H9 (cell line): ENCODE results near the gene PXDC1. TPM values are rescaled to one million over a fixed set of nuclear protein-coding genes. Genes with fewer than 3 reads are reported as not detected.

ENCODE experiments used
- DNase-seq: peaks from one replicate; pipeline ENCODE4 v3.0.0-alpha.2; 2017
- H2AFZ ChIP-seq: one replicate; pipeline ENCODE4 v1.6.1; 2013; ENCODE audit warnings: mild to moderate bottlenecking, low read length, control low read depth, moderate library complexity
- H2AK5ac ChIP-seq: 2 replicates; pipeline ENCODE4 v1.6.1; 2013; ENCODE audit warnings: low read length, control low read depth, mixed read lengths; ENCODE audit not compliant: insufficient read length
- H2BK120ac ChIP-seq: one replicate; pipeline ENCODE4 v1.6.1; 2013; ENCODE audit warnings: low read depth, mild to moderate bottlenecking, low read length, control low read depth, inconsistent platforms; ENCODE audit not compliant: poor library complexity, severe bottlenecking
- H2BK12ac ChIP-seq: 2 replicates; pipeline ENCODE4 v1.6.1; 2013; ENCODE audit warnings: low read length, control low read depth, mixed read lengths, low read depth; ENCODE audit not compliant: insufficient read length
- H2BK15ac ChIP-seq: 2 replicates; pipeline ENCODE4 v1.6.1; 2013; ENCODE audit warnings: low read depth, low read length, control low read depth
- H2BK20ac ChIP-seq: one replicate; pipeline ENCODE4 v1.6.1; 2013; ENCODE audit warnings: low read depth, mild to moderate bottlenecking, low read length, control low read depth, inconsistent platforms; ENCODE audit not compliant: poor library complexity, severe bottlenecking
- H2BK5ac ChIP-seq: 2 replicates; pipeline ENCODE4 v1.6.1; 2013; ENCODE audit warnings: low read length, control low read depth, mixed read lengths; ENCODE audit not compliant: insufficient read length
- H3K14ac ChIP-seq: 2 replicates; pipeline ENCODE4 v1.6.1; 2013; ENCODE audit warnings: low read length, control low read depth; ENCODE audit not compliant: insufficient read depth
- H3K18ac ChIP-seq: 2 replicates; pipeline ENCODE4 v1.6.1; 2013; ENCODE audit warnings: low read depth, mild to moderate bottlenecking, mixed read lengths, low read length, control low read depth; ENCODE audit not compliant: insufficient read length
- H3K23ac ChIP-seq: 2 replicates; pipeline ENCODE4 v1.6.1; 2013; ENCODE audit warnings: low read length, control low read depth, mixed read lengths, low read depth; ENCODE audit not compliant: insufficient read length
- H3K23me2 ChIP-seq: 2 replicates; pipeline ENCODE4 v1.6.1; 2013; ENCODE audit warnings: low read depth, mild to moderate bottlenecking, mixed read lengths, low read length, control low read depth; ENCODE audit not compliant: insufficient read length, poor library complexity, severe bottlenecking
- H3K27ac ChIP-seq: 2 replicates; pipeline ENCODE4 v1.5.1; 2013; ENCODE audit warnings: low read length, control low read depth, mixed read lengths, low read depth; ENCODE audit not compliant: insufficient read length
- H3K27me3 ChIP-seq: 2 replicates; pipeline ENCODE4 v1.6.1; 2013; ENCODE audit warnings: low read length, control low read depth, inconsistent platforms; ENCODE audit not compliant: insufficient read depth
- H3K4ac ChIP-seq: 2 replicates; pipeline ENCODE4 v1.6.1; 2013; ENCODE audit warnings: low read depth, mild to moderate bottlenecking, control low read depth, inconsistent platforms, low read length, moderate library complexity
- H3K4me1 ChIP-seq: 2 replicates; pipeline ENCODE4 v1.6.1; 2013; ENCODE audit warnings: low read length, control low read depth, inconsistent platforms; ENCODE audit not compliant: insufficient read depth
- H3K4me2 ChIP-seq: 2 replicates; pipeline ENCODE4 v1.6.1; 2013; ENCODE audit warnings: low read length, control low read depth, mixed read lengths; ENCODE audit not compliant: insufficient read length, insufficient read depth
- H3K56ac ChIP-seq: 2 replicates; pipeline ENCODE4 v1.6.1; 2013; ENCODE audit warnings: low read depth, mild to moderate bottlenecking, mixed read lengths, low read length, control low read depth; ENCODE audit not compliant: insufficient read length
- H3K79me1 ChIP-seq: 2 replicates; pipeline ENCODE4 v1.6.1; 2013; ENCODE audit warnings: low read depth, mild to moderate bottlenecking, moderate library complexity, low read length, control low read depth, inconsistent platforms; ENCODE audit not compliant: insufficient read depth, poor library complexity, severe bottlenecking
- H3K79me2 ChIP-seq: 2 replicates; pipeline ENCODE4 v1.6.1; 2013; ENCODE audit warnings: low read length, control low read depth, inconsistent platforms; ENCODE audit not compliant: insufficient read depth
- H3K9ac ChIP-seq: 2 replicates; pipeline ENCODE4 v1.6.1; 2013; ENCODE audit warnings: low read length, control low read depth, mixed read lengths; ENCODE audit not compliant: insufficient read length; ENCODE audit errors: extremely low read depth
- H3K9me3 ChIP-seq: one replicate; pipeline ENCODE4 v1.6.1; 2013; ENCODE audit warnings: low read depth, low read length, inconsistent platforms; ENCODE audit not compliant: control insufficient read depth
- H3T11ph ChIP-seq: one replicate; pipeline ENCODE4 v1.6.1; 2013; ENCODE audit warnings: mild to moderate bottlenecking, low read length, control low read depth, inconsistent platforms
- H4K20me1 ChIP-seq: one replicate; pipeline ENCODE4 v1.6.1; 2013; ENCODE audit not compliant: control insufficient read depth, insufficient read length, insufficient read depth
- H4K5ac ChIP-seq: 2 replicates; pipeline ENCODE4 v1.6.1; 2013; ENCODE audit warnings: low read depth, mild to moderate bottlenecking, mixed read lengths, low read length, control low read depth; ENCODE audit not compliant: insufficient read length
- H4K8ac ChIP-seq: replicated peaks from 2 replicates; pipeline ENCODE4 v1.6.1; 2013; ENCODE audit warnings: low read length, control low read depth, mixed read lengths, low read depth; ENCODE audit not compliant: insufficient read length
- H4K91ac ChIP-seq: 2 replicates; pipeline ENCODE4 v1.6.1; 2013; ENCODE audit warnings: low read depth, mild to moderate bottlenecking, moderate library complexity, mixed read lengths, low read length, control low read depth; ENCODE audit not compliant: insufficient read length
- H3K27ac Mint-ChIP-seq, 3 experiments: 2 replicates in 2 of 3; 3 replicates in 1 of 3; pipeline ENCODE4 v1.8.0; 2020 to 2021; ENCODE audit warnings: mixed read lengths in 3 of 3, mild to moderate bottlenecking in 1 of 3, moderate library complexity in 1 of 3
- H3K27me3 Mint-ChIP-seq: 2 replicates; pipeline ENCODE4 v1.8.0; 2021; ENCODE audit warnings: low read depth, mild to moderate bottlenecking, moderate library complexity, mixed read lengths
- H3K36me3 Mint-ChIP-seq, 3 experiments: 2 replicates in 2 of 3; 3 replicates in 1 of 3; pipeline ENCODE4 v1.8.0; 2020 to 2021; ENCODE audit warnings: low read depth in 3 of 3, mixed read lengths in 3 of 3; ENCODE audit not compliant: insufficient read depth in 1 of 3
- H3K4me1 Mint-ChIP-seq, 2 experiments: 2 replicates each; pipeline ENCODE4 v1.8.0; 2020; ENCODE audit warnings: mixed read lengths in 2 of 2
- H3K4me3 Mint-ChIP-seq, 2 experiments: 2 replicates in 1 of 2; 3 replicates in 1 of 2; pipeline ENCODE4 v1.8.0; 2020 to 2021; ENCODE audit warnings: mild to moderate bottlenecking in 2 of 2, mixed read lengths in 2 of 2, moderate library complexity in 1 of 2
- H3K9me3 Mint-ChIP-seq, 2 experiments: 2 replicates in 1 of 2; 3 replicates in 1 of 2; pipeline ENCODE4 v1.8.0; 2020; ENCODE audit warnings: mild to moderate bottlenecking in 2 of 2, mixed read lengths in 2 of 2, moderate library complexity in 1 of 2
- WGBS: extraction: QIAGEN DNeasy Blood & Tissue Kit; methylation state at CpG from one replicate; pipeline ENCODE4 v1.1.7; 2013; ENCODE audit warnings: missing lambda C conversion rate, low lambda C conversion rate, mixed read lengths; ENCODE audit not compliant: insufficient read length; ENCODE audit errors: extremely low coverage; 5-methylcytosine and 5-hydroxymethylcytosine counted together
- total RNA-seq: library from RNA; stranded (reverse); gene quantifications from 2 replicates; pipeline ENCODE4 v1.2.1, GENCODE V29; 2021
- TF ChIP-seq, protein P1 (sequence below): fragments of 200-600 bp; sonication (generic); conservative IDR thresholded peaks from 3 replicates; pipeline ENCODE4 v1.8.0; 2021; ENCODE audit warnings: antibody characterized with exemption, mild to moderate bottlenecking

PXDC1 gene
- total RNA-seq, 1 experiment from 2014 or later = 3.1 TPM

DNA sequence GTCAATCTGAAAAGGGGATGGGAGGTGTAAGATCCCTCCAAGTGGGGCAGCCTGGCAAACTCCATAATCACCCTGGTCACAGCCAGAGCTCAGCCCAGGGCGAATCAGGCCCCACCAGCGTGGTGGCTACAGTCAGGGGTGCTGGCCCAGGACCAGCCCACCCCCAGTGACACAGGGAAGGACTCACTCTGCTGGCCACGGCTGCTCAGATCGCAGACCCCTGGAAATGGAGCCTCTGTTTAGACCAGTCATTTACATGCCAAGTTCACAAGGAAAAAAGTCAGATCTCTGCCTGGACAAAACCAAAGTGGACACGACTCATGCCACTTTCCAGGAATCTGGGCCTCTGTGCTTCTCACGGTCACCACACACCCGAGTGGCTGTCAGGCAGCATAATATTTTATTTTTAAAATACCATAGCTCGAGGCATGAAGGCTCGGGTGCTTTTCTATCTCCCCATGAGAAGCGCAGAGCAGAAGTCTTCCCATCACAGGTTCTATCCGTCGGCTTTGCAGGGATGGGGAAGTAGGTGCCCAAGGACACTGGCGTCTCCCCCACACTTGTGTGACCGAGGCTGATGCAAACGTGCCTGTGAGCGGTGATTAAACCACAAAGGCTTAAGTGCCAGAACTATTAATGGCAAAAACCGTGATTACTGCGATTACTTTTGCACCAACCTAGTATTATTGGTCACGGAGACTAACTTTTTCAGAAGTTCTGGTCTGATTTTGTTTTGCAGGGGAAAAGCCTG, 13.0 kb downstream of the PXDC1 start:
- H3K4me1 Mint-ChIP-seq = peaks cover 29 to 33% of the 10 kb centered on the region in 2 experiments
- no peak overlapping the region for H4K8ac ChIP-seq
- no peak overlapping the region for H4K91ac ChIP-seq
- no peaks in the 10 kb centered on the region for H3K27me3 ChIP-seq
- H3K23me2 ChIP-seq = no peaks in the 10 kb centered on the region
- H3K27me3 Mint-ChIP-seq = peaks cover 20% of the 10 kb centered on the region
- peaks cover 8 to 19% of the 10 kb centered on the region in 2 experiments; a peak in 4 of 5 replicates for H3K9me3 Mint-ChIP-seq
- WGBS = no CpG with 5 or more reads among the region's 19 CpGs
- no peak overlapping the region for H2BK12ac ChIP-seq
- no peaks in the 10 kb centered on the region for H4K20me1 ChIP-seq
- no peak overlapping the region for H2BK5ac ChIP-seq
- H3K23ac ChIP-seq = no peak overlapping the region
- no peak overlapping the region for H3K4me3 Mint-ChIP-seq
- no peak overlapping the region for H2BK120ac ChIP-seq
- H3K4ac ChIP-seq = no peak overlapping the region
- TF ChIP-seq, protein P1, sequence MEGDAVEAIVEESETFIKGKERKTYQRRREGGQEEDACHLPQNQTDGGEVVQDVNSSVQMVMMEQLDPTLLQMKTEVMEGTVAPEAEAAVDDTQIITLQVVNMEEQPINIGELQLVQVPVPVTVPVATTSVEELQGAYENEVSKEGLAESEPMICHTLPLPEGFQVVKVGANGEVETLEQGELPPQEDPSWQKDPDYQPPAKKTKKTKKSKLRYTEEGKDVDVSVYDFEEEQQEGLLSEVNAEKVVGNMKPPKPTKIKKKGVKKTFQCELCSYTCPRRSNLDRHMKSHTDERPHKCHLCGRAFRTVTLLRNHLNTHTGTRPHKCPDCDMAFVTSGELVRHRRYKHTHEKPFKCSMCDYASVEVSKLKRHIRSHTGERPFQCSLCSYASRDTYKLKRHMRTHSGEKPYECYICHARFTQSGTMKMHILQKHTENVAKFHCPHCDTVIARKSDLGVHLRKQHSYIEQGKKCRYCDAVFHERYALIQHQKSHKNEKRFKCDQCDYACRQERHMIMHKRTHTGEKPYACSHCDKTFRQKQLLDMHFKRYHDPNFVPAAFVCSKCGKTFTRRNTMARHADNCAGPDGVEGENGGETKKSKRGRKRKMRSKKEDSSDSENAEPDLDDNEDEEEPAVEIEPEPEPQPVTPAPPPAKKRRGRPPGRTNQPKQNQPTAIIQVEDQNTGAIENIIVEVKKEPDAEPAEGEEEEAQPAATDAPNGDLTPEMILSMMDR = no peak
- H3K4me2 ChIP-seq = no peak overlapping the region
- no peak overlapping the region for H2BK15ac ChIP-seq
- no peaks in the 10 kb centered on the region for H3K79me1 ChIP-seq
- no peak overlapping the region for H3K9ac ChIP-seq
- H3K56ac ChIP-seq = no peak overlapping the region
- H4K5ac ChIP-seq = no peak overlapping the region
- no peak overlapping the region for H3K27ac ChIP-seq
- no peak for DNase-seq
- no peak overlapping the region for H2BK20ac ChIP-seq
- H3T11ph ChIP-seq = no peak overlapping the region
- no peak overlapping the region for H3K27ac Mint-ChIP-seq
- H3K14ac ChIP-seq = no peak overlapping the region
- H3K79me2 ChIP-seq = no peaks in the 10 kb centered on the region
- H2AFZ ChIP-seq = no peak overlapping the region
- peaks cover 19 to 21% (median 19%) of the 10 kb centered on the region in 3 experiments for H3K36me3 Mint-ChIP-seq
- no peak overlapping the region for H3K18ac ChIP-seq
- H2AK5ac ChIP-seq = no peak overlapping the region
- no peaks in the 10 kb centered on the region for H3K4me1 ChIP-seq
- H3K9me3 ChIP-seq = no peaks in the 10 kb centered on the region
